Calu3 (cell line): ENCODE results near the gene PI16. TPM values are rescaled to one million over a fixed set of nuclear protein-coding genes. Genes with fewer than 3 reads are reported as not detected.
"Not testable (repeated sequence)": the region's sequence is repeated elsewhere in the genome, so short reads cannot be mapped to it uniquely, and the experiment has no call there.

Source experiments
- BruUV-seq: library from RNA; stranded (reverse); fragments of 400-500 nt; replicated peaks from 2 replicates; lab custom pipeline; 2021; lab: Mats Ljungman, UMichigan
- CTCF ChIA-PET: fragments of 300-600 bp; sonication (Branson Sonifier 250); formaldehyde crosslinking; loops from one replicate; lab custom pipeline; 2022; ENCODE audit warnings: antibody characterized with exemption; lab: Charles Lee
- DNase-seq: peaks from one replicate; pipeline ENCODE4 v3.0.0; 2022
- H3K27ac Mint-ChIP-seq: one replicate; pipeline ENCODE4 v1.8.0; 2022; ENCODE audit warnings: mixed read lengths; ENCODE audit not compliant: unreplicated experiment
- H3K27me3 Mint-ChIP-seq: one replicate; pipeline ENCODE4 v1.8.0; 2022; ENCODE audit warnings: mixed read lengths; ENCODE audit not compliant: unreplicated experiment
- H3K36me3 Mint-ChIP-seq: one replicate; pipeline ENCODE4 v1.8.0; 2022; ENCODE audit warnings: mild to moderate bottlenecking, moderate library complexity, mixed read lengths; ENCODE audit not compliant: insufficient read depth, unreplicated experiment
- H3K4me1 Mint-ChIP-seq: one replicate; pipeline ENCODE4 v1.8.0; 2022; ENCODE audit warnings: mild to moderate bottlenecking, low read depth, mixed read lengths; ENCODE audit not compliant: unreplicated experiment
- H3K4me3 Mint-ChIP-seq: one replicate; pipeline ENCODE4 v1.8.0; 2022; ENCODE audit warnings: mild to moderate bottlenecking, low read depth, moderate library complexity, mixed read lengths; ENCODE audit not compliant: unreplicated experiment
- H3K9me3 Mint-ChIP-seq: one replicate; pipeline ENCODE4 v1.8.0; 2022; ENCODE audit warnings: low read depth, mixed read lengths; ENCODE audit not compliant: unreplicated experiment
- intact Hi-C: fragments of 100-400 bp; cut with micrococcal nuclease; formaldehyde crosslinking; loops from one replicate; pipeline ENCODE4 v1.10.0; 2022; ENCODE audit not compliant: unreplicated experiment
- total RNA-seq: library from RNA; stranded (reverse); gene quantifications from 2 replicates; pipeline ENCODE4 v1.2.3, GENCODE V29; 2022
- TF ChIP-seq, protein P1 (sequence below): fragments of 200-600 bp; IDR thresholded peaks from one replicate; pipeline ENCODE4 v1.8.0; 2022; ENCODE audit warnings: antibody characterized with exemption; ENCODE audit not compliant: unreplicated experiment

The PI16 gene
- total RNA-seq, 1 experiment from 2014 or later = 0.17 TPM

GRCh38 chr6:36938536-36938935, 16.0 kb upstream of the PI16 start:
- Mint-ChIP-seq H3K36me3 (peaks cover 4% of the 10 kb centered on the region), H3K27me3 (peaks cover 24% of the 10 kb centered on the region), H3K9me3 (no peaks in the 10 kb centered on the region), H3K27ac (no peak overlapping the region), H3K4me1 (no peaks in the 10 kb centered on the region), H3K4me3 (no peak overlapping the region)
- intact Hi-C loops = no loop called here
- no peak for DNase-seq
- TF ChIP-seq, protein P1, sequence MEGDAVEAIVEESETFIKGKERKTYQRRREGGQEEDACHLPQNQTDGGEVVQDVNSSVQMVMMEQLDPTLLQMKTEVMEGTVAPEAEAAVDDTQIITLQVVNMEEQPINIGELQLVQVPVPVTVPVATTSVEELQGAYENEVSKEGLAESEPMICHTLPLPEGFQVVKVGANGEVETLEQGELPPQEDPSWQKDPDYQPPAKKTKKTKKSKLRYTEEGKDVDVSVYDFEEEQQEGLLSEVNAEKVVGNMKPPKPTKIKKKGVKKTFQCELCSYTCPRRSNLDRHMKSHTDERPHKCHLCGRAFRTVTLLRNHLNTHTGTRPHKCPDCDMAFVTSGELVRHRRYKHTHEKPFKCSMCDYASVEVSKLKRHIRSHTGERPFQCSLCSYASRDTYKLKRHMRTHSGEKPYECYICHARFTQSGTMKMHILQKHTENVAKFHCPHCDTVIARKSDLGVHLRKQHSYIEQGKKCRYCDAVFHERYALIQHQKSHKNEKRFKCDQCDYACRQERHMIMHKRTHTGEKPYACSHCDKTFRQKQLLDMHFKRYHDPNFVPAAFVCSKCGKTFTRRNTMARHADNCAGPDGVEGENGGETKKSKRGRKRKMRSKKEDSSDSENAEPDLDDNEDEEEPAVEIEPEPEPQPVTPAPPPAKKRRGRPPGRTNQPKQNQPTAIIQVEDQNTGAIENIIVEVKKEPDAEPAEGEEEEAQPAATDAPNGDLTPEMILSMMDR = no peak
- CTCF ChIA-PET = no interaction called here
- BruUV-seq = no TSS peak

- CTCF ChIA-PET, H3K4me1 Mint-ChIP-seq, intact Hi-C loops, H3K36me3 Mint-ChIP-seq, DNase-seq, H3K9me3 Mint-ChIP-seq, H3K4me3 Mint-ChIP-seq, BruUV-seq, H3K27ac Mint-ChIP-seq: not testable (repeated sequence)
- H3K27me3 Mint-ChIP-seq = peaks cover 29% of the 10 kb centered on the region
These were observed 15.5 kb upstream of the PI16 start for GRCh38 chr6:36939005-36939404.

GRCh38 chr6:36940027-36940426, 14.5 kb upstream of the PI16 start:
- no peak for DNase-seq
- BruUV-seq = no TSS peak
- H3K9me3 Mint-ChIP-seq = no peaks in the 10 kb centered on the region
- TF ChIP-seq, protein P1 = no peak
- no peaks in the 10 kb centered on the region for H3K4me1 Mint-ChIP-seq
- H3K36me3 Mint-ChIP-seq = peaks cover 4% of the 10 kb centered on the region
- peaks cover 30% of the 10 kb centered on the region for H3K27me3 Mint-ChIP-seq
- H3K27ac Mint-ChIP-seq = no peak overlapping the region
- intact Hi-C loops = no loop called here
- CTCF ChIA-PET = no interaction called here
- H3K4me3 Mint-ChIP-seq = no peak overlapping the region

GRCh38 chr6:36941561-36941960, 13.0 kb upstream of the PI16 start:
- H3K9me3 Mint-ChIP-seq, H3K4me1 Mint-ChIP-seq, CTCF ChIA-PET, H3K4me3 Mint-ChIP-seq, intact Hi-C loops, H3K27ac Mint-ChIP-seq, BruUV-seq, H3K36me3 Mint-ChIP-seq, DNase-seq: not testable (repeated sequence)
- H3K27me3 Mint-ChIP-seq = peaks cover 30% of the 10 kb centered on the region

DNA sequence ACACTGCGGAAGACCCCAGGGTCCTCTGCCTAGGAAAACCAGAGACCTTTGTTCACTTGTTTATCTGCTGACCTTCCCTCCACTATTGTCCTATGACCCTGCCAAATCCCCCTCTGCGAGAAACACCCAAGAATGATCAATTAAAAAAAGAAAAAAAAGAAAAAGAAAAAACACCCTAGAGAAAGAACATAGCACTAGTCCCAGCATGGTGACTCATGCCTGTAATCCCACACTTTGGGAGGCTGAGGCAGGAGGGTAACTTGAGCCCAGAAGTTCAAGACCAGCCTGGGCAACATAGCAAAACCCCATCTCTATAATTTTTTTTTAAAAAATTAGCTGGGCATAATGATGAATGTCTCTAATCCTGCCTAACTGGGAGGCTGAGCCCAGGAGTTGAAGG, 12.2 kb upstream of the PI16 start:
- intact Hi-C loops, H3K4me3 Mint-ChIP-seq, H3K36me3 Mint-ChIP-seq, BruUV-seq, CTCF ChIA-PET, DNase-seq, H3K9me3 Mint-ChIP-seq, H3K27ac Mint-ChIP-seq: not testable (repeated sequence)
- Mint-ChIP-seq H3K27me3 (peaks cover 30% of the 10 kb centered on the region), H3K4me1 (peaks cover 11% of the 10 kb centered on the region)

- no peak for DNase-seq
- BruUV-seq = no TSS peak
- H3K9me3 Mint-ChIP-seq = no peaks in the 10 kb centered on the region
- no peaks in the 10 kb centered on the region for H3K36me3 Mint-ChIP-seq
- TF ChIP-seq, protein P1 = no peak
- H3K27me3 Mint-ChIP-seq = peaks cover 27% of the 10 kb centered on the region
- CTCF ChIA-PET = no interaction called here
- H3K4me1 Mint-ChIP-seq = peaks cover 29% of the 10 kb centered on the region
- H3K27ac Mint-ChIP-seq = no peak overlapping the region
- no peak overlapping the region for H3K4me3 Mint-ChIP-seq
- intact Hi-C loops = no loop called here
These were observed 9.9 kb upstream of the PI16 start for GRCh38 chr6:36944650-36945049.
